GM18909 (cell line): ENCODE measurements around the gene PGAM1.
"Not testable (repeated sequence)": the region's sequence is repeated elsewhere in the genome, so short reads cannot be mapped to it uniquely, and the experiment has no call there.

Source experiments
- ATAC-seq: cut with Tn5 transposase; IDR thresholded peaks from one replicate; pipeline ENCODE4 v1.9.1; 2021; ENCODE audit warnings: mild to moderate bottlenecking; ENCODE audit not compliant: unreplicated experiment, poor library complexity

PGAM1 gene

DNA sequence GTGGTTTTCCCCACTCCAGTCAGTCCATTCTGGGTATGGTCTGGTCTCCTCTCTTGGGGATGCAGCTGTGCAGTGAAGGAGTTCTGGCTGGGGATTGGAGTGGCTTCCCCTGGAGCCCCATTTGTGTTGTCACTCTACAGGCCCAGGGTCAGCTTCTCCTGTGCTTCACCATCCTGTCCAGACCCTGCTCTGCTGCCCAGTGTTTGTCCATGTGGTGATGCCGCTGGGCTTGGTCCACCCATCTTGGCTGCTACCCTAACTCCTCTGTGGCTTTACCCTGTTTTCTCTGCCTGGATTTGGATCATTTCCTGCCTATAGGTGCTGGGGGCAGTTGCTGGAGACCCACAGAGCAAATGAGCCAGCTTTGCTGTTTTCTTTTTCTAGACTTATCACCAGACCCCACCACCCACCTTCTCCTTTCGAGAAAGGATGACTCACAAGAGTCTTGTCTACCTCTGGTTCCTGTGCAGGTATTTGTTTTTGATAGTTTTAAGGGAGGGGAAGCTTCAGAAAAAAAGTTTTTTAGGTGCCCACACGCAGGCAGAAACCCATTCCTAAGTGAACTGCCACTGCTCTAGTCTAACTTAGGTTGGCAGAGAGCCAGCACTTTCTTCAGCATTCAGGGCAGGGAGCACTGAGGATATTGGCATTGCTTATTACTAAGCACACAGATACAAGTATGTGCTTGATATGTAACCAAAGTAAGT is 28.5 kb downstream of the PGAM1 start:
- ATAC-seq, result no peak

DNA sequence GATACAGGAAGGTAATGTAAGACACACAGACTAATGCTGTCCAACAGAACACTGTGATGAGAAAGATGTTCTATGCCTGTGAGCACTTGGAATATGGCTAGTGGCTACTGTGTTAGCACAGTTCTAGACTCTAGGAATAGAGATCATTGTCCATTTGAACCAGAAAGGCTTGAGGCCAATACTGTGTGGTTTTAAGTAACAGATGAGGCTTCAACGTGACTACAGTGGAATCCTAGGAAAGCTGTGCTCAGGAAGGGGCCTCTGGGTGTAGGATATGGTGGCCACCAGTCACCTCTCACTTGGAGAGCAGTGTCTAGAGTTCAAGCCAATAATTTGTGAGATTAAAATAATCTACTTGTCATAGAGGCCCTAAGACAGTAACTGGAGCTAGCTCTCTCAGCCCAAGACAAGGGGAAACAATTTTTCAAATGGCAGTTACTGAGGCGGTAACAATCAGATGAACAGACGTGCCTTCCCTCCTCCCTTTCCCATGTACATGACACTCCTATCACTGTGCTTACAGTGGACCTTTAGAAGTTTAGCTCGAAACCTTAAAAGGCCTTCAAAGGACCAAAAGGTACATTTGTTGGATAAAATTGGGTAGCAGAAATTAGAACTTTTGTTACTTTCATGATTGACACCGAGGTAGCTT is 30.2 kb downstream of the PGAM1 start:
- ATAC-seq, result no peak

DNA sequence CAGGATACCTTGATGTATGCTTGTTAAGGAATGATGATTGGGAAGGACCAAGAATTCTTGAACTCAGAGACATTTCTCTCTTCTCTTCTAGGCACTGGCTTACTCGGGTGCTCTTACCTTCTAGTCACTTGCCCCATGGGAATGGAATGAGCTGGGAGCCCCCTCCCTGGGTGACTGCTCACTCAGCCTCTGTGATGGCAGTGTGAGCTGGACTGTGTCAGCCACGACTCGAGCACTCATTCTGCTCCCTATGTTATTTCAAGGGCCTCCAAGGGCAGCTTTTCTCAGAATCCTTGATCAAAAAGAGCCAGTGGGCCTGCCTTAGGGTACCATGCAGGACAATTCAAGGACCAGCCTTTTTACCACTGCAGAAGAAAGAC is 30.7 kb downstream of the PGAM1 start:
- no peak for ATAC-seq

DNA sequence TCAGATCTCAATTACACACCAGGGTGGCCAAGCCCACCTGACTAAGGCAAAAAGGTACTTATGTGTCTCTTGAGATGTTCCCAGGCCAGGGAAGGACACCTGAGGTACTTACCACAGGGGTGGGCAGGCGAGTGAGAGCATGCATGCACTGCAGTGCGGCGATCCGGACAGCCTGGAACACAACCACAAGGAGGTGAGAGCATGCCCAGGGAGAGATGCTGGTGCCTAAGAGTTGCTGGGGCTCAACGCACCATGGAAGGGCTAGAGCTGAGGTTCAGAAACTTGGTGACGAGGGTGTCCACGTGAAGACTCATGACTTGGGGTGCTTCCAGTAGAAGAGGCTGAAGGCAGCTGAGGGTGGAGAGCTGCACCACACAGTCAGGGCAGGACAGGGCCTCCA is 33.1 kb downstream of the PGAM1 start:
- no peak for ATAC-seq

DNA sequence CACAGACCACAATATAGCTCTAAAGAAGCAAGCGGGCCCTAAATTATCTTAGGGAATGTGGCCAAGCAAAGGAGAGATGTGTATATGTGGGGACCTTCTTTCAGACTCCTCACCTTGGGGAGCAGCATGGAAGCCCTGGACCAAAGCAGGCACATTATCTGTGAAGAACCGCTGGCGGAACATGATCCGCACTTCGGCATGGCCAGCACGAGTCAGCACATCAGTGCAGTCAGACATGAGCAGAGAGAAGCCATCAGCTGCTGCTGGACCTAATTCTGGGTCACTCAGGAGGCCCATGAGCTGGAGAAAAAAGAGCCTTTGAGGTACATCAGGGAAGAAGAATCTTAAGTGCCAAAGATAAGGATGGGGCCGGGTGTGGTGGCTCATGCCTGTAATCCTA is 33.9 kb downstream of the PGAM1 start:
- ATAC-seq, result no peak

DNA sequence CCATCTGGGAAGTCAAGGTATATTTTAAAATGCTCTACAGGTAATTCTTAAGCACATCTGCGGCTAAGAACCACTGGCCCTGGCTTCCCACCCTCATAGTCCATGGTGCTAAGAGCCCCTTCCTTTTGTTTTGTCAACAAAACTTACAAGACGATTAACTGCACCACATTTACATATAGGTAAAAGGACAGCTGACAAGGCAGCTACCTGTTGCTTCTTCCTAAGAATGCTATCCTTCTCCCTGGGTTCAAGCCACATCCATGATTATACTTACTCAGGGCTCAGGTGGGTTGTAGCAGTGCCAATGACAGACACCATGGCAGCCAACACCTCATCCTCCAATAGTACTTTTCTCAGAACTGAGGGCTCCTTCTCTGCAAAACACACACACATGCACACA is 36.3 kb downstream of the PGAM1 start:
- ATAC-seq, result no peak

DNA sequence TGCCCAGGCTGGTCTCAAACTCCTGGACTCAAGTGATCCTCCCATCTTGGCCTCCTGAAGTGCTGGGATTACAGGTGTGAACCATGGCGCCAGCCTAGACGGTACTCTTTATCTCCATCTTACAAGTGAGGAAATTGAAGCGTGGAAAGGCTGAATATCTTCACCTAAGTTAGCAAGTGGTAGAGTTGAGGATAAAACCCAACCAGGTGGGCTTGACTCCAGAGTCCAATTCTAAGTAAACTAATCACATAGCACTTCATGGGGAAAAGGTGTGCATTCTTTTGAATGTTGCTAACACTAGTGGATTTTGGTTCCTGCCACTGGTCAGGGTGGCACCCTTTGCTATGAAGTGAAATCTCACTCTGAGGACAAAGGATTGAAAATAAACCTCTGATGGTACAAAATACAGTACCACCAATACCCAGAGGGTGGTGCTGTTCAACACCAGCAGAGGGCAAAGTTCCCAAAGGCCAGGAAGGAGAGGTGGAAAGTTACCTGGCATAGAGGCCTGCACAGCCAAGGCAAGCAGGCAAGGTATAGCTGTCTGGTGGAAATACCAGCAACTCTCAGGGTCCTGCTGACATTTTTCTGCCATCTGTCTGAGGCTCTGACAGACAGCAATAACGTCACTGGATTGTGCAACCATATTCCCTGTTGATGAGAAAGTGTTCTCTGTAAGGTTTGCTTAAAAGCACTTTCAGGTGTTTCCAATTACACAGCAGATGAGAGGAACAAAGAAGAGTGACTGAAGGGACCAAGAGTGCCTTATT is 37.6 kb downstream of the PGAM1 start:
- ATAC-seq, result no peak

DNA sequence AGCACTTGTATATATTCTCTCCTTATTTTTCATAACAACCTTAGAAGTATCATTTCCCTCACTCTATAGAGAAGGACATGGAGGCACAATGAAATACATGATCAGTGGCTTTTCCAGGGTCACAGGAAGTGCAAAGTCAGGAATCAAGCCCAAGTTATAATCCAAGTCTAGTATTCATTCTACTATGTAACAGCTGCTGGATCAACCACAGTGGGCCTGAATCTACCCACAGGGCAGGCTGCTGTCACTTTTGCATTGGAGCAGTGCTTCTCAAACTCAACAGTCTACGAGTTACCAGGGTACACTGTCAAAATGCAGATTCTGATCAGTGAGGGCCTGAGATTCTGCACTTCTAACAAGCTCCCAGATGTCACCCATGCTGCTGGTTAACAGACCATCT is 38.2 kb downstream of the PGAM1 start:
- no peak for ATAC-seq

DNA sequence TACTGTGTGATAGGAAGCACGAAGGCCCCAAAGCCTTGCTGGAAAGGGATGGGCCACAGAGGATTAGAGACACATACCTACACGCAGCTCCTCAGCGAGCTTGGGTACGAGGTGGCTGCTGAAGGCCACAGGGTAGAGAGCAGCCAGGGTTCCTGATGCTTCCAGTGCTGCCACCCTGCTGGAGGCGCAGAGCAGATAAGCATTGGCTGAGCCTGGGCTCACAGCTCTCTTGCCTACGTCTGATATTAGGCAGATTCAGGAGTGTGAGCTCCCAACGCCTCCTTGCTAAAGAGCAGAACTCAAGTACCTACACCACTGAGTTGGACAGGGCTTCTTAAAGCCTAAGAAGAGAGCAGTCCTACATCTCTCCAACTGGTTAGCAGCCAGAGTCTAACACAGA is 40.0 kb downstream of the PGAM1 start:
- no peak for ATAC-seq

DNA sequence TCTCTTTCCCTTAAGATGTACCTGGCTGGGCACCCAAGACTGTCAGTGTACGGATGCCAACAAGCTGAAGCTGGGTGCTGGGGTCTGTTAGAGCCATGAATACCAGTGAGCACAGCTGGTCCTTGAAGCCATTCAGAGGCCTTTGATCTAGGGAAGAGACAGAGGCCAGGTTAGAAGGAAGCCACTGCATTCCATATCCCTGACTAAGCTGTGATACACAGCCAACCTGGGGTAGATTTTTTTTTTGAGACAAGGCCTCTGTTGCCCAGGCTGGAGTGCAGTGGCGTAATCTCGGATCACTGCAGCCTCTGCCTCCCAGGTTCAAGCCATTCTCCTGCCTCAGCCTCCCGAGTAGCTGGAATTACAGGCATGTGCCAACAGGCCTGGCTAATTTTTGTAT is 40.8 kb downstream of the PGAM1 start:
- ATAC-seq, result no peak

DNA sequence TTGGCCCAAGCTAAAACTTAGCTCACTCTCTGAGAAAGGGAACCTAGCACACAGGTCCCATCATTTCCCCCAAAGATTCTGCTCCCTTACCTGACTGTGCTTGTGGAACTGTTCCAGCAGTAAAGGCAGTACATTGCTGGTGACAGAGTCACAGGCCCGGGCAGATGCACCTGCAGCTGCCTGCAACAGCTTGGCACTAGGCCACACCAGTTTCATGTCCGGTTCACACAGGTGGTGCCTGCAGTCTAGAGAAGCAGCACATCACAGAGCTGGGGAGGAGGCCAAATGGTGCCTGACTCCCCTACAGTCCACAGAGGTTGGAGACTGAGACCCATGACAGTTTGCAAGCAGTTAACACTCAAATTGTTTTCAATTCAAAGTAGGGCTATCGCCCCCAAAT is 42.2 kb downstream of the PGAM1 start:
- ATAC-seq, result no peak

DNA sequence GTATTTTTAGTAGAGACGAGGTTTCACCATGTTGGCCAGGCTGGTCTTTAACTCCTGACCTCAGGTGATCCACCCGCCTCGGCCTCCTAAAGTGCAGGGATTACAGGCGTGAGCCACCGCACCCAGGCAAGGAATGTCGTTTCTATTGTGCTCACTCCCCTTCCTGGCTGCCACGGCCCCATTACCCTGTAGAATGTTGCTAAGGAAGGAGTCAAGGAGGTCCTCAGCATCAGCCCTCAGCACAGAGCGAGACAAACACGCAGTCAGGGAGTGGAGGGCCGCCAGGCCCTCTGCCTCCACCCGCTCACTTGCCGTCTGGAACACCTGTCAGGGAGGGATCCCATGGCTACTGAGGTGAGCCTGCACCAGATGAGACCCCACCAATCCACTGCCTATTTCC is 42.8 kb downstream of the PGAM1 start:
- not testable (repeated sequence) for ATAC-seq

DNA sequence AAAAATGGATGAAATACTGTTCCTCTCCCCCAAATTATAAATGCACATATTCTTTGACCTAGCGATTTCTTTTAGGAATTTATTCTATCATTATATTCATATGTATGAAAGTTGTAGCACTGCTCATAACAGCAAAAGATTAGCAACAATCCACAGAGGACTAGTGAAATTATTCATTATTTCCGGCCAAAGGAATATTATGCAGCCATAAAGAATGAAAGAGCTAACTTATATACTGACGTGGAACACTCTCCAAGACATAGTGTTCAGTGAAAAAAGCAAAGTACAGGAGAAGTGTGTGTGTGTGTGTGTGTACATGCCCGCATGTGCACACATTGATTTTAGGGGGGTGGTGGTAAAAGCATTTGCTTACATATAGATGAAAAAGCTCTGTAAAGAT is 48.9 kb downstream of the PGAM1 start:
- ATAC-seq, result no peak

DNA sequence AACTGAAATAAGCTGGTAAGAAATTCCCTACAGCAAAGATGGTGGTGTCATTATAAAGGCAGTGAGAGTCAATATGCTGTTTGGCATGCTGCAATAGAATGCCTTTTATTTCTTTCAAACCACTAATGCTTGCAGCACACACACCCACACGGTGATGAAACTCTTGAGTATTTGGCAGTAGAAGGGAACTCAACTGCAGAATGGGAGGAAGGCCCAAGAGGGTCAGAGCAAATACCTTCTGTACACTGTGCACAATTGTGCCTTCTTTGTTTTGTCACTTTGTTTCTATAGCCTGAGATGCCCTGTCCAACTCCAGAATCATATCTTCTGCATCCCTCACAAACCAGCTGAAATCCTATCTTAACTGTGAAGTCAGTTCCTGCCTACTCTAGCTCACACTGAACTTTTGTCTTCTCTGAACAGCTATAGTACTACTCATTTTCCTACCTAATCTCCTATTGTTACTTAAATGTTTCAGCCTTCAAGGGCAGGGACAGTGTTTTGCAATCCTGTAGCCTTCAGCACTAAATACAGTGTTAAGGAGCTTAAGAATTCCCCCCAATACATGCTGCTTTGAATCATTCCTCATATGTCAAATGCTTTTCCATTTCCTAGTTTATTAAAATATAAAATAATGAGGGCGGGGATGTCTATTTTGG is 50.1 kb downstream of the PGAM1 start:
- no peak for ATAC-seq

DNA sequence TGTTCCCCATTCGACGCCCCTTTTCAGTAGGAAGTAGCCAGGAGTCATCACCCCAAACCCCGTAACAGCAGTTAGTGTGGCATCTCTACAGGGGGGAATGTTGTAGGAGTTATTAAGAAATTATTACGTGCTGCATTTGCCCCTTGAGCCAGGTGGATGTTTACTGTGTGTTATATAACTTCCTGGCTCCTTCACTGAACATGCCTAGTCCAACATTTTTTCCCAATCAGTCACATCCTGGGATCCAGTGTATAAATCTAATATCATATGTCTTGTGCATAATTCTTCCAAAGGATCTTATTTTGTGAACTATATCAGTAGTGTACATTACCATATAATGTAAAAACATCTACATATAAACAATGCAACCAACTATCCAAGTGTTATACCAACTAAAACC is 53.4 kb downstream of the PGAM1 start:
- ATAC-seq, result not testable (repeated sequence)

DNA sequence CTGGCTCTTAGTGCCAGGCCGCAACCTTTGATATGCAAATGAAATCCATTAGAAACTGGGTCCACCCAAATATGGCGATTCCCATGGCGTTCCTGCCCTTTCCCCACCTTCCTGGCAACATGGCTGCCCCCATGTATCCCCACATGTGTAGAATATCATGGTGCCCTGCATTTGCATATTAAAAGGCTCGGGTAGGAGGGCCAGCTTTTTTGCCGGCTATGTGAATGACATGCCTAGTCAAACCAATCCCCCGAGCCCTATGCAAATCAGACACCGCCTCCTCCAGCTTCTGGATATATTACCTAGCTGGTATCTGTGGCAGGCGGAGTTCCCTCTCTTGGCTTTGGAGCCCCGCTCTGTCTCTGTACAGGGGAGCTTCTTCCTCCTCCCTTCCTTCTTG is 53.9 kb downstream of the PGAM1 start:
- no peak for ATAC-seq

DNA sequence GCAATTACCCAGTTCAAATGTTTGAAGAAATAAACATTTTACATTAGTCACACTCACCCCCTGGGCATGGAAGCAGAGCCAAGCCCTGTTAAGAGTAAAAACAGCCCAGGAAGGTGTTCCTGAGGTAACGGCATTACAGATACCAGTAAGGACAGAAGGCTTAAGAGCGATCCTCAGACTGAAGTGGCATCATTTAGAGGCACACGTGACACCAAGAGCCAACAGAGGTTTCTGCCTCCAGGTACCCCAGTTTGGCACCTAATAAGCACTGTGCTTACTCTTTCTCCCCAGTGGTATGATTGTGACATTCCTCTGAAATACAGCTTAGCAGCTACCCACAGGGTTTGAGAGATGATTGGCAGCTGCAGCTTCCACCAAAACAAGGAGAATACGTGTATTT is 55.1 kb downstream of the PGAM1 start:
- ATAC-seq, result no peak

DNA sequence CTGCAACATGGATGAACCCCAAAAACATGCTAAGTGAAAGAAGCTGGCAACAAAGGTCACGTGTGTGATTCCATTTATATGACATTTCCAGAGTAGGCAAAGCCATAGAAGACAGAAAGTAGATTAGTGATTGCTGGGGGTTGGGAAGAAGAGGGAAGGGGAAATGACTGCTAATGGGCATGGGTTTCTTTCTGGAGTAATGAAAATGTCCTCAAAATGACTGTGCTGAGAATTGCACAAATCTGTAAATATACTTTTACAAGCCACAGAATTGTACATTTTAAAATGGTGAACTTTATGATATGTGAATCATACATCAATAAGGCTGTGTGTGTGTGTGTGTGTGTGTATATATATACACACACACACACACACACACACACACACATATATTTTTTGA is 56.4 kb downstream of the PGAM1 start:
- ATAC-seq, result no peak
